ENCODE measurements around the gene UBXN11.

GRCh38 chr1:26338670-26339069, 32.2 kb upstream of the UBXN11 start:
- TF ChIP-seq CTCF (IDR thresholded peaks at IDR 0.05) (no peak), POLR2AphosphoS5 (IDR thresholded peaks at IDR 0.05) (no peak)

Data from esophagus muscularis mucosa (tissue), 3 donors.